NCI-H82 treated with DMSO at 0.1 percent for 48 hours (cell line): ENCODE measurements around the gene PCLO.
"Not testable (repeated sequence)": the region's sequence is repeated elsewhere in the genome, so short reads cannot be mapped to it uniquely, and the experiment has no call there.

Experiments
- DNase-seq: peaks from one replicate; lab custom pipeline; 2025; ENCODE audit not compliant: unreplicated experiment; lab: John Stamatoyannopoulos, UW

PCLO gene

GRCh38 chr7:83130623-83131545 lies 31.8 kb downstream of the PCLO start:
- no peak for DNase-seq

- DNase-seq, result no peak
These were observed 32.5 kb downstream of the PCLO start for GRCh38 chr7:83130191-83130590.

GRCh38 chr7:83119494-83119893 lies 43.2 kb downstream of the PCLO start:
- DNase-seq, result no peak

GRCh38 chr7:83119026-83119382 lies 43.7 kb downstream of the PCLO start:
- no peak for DNase-seq

GRCh38 chr7:83118347-83119025 lies 44.2 kb downstream of the PCLO start:
- DNase-seq, result no peak

GRCh38 chr7:83117466-83117865 lies 45.2 kb downstream of the PCLO start:
- no peak for DNase-seq

GRCh38 chr7:83111391-83111790 lies 51.3 kb downstream of the PCLO start:
- DNase-seq, result no peak

GRCh38 chr7:83109352-83109751 lies 53.3 kb downstream of the PCLO start:
- DNase-seq, result no peak

- no peak for DNase-seq
These were observed 56.7 kb downstream of the PCLO start for GRCh38 chr7:83105948-83106347.

GRCh38 chr7:83105063-83105462 lies 57.6 kb downstream of the PCLO start:
- DNase-seq, result no peak

GRCh38 chr7:83101530-83101929 lies 61.2 kb downstream of the PCLO start:
- DNase-seq, result no peak

- DNase-seq, result no peak
These were observed 66.6 kb downstream of the PCLO start for GRCh38 chr7:83096065-83096580.

GRCh38 chr7:83085299-83085698 lies 77.4 kb downstream of the PCLO start:
- no peak for DNase-seq

- not testable (repeated sequence) for DNase-seq
These were observed 82.8 kb downstream of the PCLO start for GRCh38 chr7:83079879-83080278.

GRCh38 chr7:83077328-83077727 lies 85.4 kb downstream of the PCLO start:
- DNase-seq, result no peak

GRCh38 chr7:83072576-83073517 lies 89.8 kb downstream of the PCLO start:
- DNase-seq, result no peak

- DNase-seq, result no peak
These were observed 97.0 kb downstream of the PCLO start for GRCh38 chr7:83065714-83066113.

GRCh38 chr7:83060218-83060617 lies 102.5 kb downstream of the PCLO start:
- DNase-seq, result no peak

- no peak for DNase-seq
These were observed 104.0 kb downstream of the PCLO start for GRCh38 chr7:83058667-83059066.

GRCh38 chr7:83055197-83055596 lies 107.5 kb downstream of the PCLO start:
- DNase-seq, result no peak

- no peak for DNase-seq
These were observed 108.2 kb downstream of the PCLO start for GRCh38 chr7:83054472-83054871.
